Measurements from ENCODE around the gene BUD31.

DNA sequence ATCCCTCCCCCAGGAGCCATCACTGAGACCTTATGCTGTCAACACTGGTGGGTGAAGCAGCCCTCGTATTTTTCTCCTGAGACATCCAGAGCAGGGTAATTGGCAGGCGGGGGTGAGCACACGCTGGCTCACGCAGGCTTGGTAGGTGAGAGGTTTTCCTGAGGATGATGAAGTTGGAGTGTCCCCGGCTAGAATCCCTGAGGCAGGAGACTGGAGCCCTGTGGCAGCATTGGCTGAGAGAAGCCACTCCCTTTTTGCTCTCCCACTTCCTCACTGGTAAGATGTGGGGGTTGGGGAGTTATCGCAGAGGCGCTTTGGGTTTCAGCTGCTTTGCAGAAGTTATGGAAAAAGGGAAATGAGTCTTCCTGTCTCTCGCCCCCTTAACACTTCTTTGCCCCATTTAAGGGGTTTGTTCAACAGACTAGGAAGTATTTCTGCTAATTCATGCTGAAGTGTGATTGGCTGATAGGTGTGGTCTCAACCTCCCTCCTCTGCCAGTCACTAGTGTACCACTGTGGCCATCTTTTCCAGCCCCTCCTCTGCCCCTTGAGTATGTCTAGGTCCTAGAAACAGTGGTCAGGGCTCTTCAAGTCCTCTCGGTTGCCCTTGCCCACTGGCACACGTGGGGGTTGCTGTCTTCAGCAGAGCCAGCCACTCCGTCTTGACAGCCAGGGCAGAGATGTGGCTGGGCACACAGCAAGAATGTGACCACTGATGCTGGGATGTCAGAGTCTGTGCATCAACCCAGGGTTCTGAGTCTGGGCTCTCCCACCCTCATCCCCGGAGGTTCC lies 28.5 kb upstream of the BUD31 start:
- TF ChIP-seq ZNF24 (IDR thresholded peaks at IDR 0.05), result no peak
- TF ChIP-seq RFX5 (IDR thresholded peaks at IDR 0.05; ENCODE audit: low read depth, low read length), result no peak
- TF ChIP-seq, protein P1, sequence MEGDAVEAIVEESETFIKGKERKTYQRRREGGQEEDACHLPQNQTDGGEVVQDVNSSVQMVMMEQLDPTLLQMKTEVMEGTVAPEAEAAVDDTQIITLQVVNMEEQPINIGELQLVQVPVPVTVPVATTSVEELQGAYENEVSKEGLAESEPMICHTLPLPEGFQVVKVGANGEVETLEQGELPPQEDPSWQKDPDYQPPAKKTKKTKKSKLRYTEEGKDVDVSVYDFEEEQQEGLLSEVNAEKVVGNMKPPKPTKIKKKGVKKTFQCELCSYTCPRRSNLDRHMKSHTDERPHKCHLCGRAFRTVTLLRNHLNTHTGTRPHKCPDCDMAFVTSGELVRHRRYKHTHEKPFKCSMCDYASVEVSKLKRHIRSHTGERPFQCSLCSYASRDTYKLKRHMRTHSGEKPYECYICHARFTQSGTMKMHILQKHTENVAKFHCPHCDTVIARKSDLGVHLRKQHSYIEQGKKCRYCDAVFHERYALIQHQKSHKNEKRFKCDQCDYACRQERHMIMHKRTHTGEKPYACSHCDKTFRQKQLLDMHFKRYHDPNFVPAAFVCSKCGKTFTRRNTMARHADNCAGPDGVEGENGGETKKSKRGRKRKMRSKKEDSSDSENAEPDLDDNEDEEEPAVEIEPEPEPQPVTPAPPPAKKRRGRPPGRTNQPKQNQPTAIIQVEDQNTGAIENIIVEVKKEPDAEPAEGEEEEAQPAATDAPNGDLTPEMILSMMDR (CRISPR knock-in tag; IDR thresholded peaks at IDR 0.05), result no peak
- no peak for TF ChIP-seq EZH2 (conservative IDR thresholded peaks at IDR 0.05; ENCODE audit: low read depth, low read length)
- no peak for TF ChIP-seq IKZF1 (IDR thresholded peaks at IDR 0.05)
- TF ChIP-seq SMAD3 (CRISPR knock-in tag; IDR thresholded peaks at IDR 0.05), result no peak

All from HepG2 (cell line).